ENCODE data around the gene MVD. TPM values are rescaled to one million over a fixed set of nuclear protein-coding genes. Genes with fewer than 3 reads are reported as not detected.

Gene MVD
- total RNA-seq, 1 donor from 2014 or later = 102 TPM

DNA sequence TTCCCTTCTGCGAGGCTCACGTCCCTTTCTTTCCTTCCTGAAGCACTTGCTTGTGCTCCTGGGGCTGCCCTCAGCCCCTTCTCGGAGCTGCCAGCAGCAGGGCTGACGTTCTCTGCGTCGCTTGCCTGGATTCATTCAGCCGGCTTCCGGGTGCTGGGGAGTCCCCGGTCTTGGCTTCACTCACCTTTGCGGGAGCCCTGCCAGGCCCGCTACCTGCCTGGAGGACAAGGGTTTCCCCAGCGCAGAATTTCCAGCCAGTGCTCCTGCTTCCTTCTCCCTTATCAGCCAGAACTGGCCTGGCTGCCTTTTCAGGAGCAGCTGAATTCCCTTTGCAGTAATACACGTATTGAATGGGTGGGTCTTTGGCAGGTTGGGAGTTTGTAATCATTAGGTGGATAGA, 46.6 kb downstream of the MVD start:
- H3K36me3 ChIP-seq (ENCODE audit: control insufficient read depth, insufficient read depth, low read length) = peaks cover 1% of the 10 kb centered on the region
- DNase-seq (ENCODE audit: low read depth) = no peak
- TF ChIP-seq, protein P1, sequence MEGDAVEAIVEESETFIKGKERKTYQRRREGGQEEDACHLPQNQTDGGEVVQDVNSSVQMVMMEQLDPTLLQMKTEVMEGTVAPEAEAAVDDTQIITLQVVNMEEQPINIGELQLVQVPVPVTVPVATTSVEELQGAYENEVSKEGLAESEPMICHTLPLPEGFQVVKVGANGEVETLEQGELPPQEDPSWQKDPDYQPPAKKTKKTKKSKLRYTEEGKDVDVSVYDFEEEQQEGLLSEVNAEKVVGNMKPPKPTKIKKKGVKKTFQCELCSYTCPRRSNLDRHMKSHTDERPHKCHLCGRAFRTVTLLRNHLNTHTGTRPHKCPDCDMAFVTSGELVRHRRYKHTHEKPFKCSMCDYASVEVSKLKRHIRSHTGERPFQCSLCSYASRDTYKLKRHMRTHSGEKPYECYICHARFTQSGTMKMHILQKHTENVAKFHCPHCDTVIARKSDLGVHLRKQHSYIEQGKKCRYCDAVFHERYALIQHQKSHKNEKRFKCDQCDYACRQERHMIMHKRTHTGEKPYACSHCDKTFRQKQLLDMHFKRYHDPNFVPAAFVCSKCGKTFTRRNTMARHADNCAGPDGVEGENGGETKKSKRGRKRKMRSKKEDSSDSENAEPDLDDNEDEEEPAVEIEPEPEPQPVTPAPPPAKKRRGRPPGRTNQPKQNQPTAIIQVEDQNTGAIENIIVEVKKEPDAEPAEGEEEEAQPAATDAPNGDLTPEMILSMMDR (IDR thresholded peaks at IDR 0.05; ENCODE audit: insufficient read depth, low read length, poor library complexity, severe bottlenecking) = no peak
- H3K27me3 ChIP-seq (ENCODE audit: control insufficient read depth, insufficient read depth, low read length) = no peaks in the 10 kb centered on the region
- H3K4me3 ChIP-seq (ENCODE audit: low read depth, low read length) = no peak overlapping the region

DNA sequence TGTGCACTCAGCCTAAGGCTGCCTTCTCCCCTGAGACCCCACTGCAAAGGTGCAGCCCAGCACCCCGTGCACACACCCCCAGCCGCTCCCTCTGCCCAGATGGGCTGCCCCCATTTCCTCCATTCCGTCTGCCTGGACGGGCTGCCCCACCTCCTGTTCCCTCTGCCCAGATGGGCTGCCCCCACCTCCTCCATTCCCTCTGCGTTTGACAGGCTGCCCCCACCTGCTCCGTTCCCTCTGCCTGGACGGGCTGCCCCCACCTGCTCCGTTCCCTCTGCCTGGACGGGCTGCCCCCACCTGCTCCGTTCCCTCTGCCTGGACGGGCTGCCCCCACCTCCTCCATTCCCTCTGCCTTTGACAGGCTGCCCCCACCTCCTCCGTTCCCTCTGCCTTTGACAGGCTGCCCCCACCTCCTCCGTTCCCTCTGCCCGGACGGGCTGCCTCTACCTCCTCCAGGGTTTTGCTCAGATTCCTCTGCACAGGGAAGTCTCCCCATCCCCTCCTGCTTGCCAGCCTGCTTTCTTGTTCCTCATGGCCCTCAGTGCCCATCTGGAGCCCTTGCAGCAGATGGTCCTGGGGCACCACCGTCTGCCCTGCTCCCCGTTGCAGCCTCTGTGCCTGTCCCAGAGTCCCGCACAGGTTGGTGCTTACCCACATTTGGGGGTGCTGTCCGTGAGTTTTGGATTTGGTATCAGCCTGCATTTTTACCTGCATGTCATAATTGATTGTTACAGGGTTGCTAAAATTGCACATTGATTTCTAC, 47.9 kb downstream of the MVD start:
- TF ChIP-seq, protein P1 (IDR thresholded peaks at IDR 0.05; ENCODE audit: insufficient read depth, low read length, poor library complexity, severe bottlenecking) = no peak
- H3K4me3 ChIP-seq (ENCODE audit: low read depth, low read length) = no peak overlapping the region
- H3K27me3 ChIP-seq (ENCODE audit: control insufficient read depth, insufficient read depth, low read length) = no peaks in the 10 kb centered on the region
- H3K36me3 ChIP-seq (ENCODE audit: control insufficient read depth, insufficient read depth, low read length) = peaks cover 1% of the 10 kb centered on the region
- no peak for DNase-seq (ENCODE audit: low read depth)

DNA sequence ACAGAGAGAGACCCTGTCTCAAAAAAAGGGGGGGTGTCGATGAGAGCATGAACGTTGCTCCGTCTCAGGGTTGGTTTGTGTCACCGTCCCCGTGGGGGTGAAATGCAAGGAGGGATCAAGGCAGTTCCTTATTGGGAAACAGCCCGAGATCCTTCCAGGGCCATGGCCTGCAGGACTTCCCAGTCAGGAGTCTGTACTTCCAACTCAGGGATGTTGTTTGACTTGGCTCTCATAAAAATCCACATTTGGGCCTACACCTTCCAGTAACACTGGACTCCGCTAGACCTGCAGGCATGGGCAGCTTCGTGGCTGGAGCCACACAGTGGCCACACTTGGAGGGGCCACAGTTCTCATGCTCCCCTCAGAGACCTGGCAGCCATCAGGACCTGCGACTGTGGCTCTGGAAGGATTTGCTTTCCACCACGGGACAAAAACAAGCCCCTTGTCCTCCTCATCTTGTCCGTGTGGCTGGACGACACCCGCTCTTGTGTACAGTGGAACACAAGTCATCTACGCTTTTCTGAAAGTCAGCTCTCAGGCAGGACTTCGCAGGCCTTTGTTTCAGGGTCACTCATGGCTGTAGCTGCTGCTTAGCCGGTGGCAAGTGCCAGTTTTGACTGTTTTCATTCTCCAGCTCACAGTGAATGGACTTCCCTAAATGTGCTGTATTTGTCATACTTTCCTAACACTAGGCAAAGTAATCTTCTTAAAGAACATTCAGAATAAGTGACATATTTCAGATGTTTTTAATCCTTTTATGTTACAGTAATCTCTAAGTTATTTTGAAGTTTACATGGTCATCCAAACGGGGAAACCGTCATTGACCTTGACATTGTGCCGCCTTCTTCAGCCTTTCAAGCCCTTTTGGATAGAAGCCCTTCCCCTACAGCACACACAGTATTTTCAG, 48.7 kb downstream of the MVD start:
- TF ChIP-seq, protein P1 (IDR thresholded peaks at IDR 0.05; ENCODE audit: insufficient read depth, low read length, poor library complexity, severe bottlenecking) = no peak
- peaks cover 1% of the 10 kb centered on the region for H3K36me3 ChIP-seq (ENCODE audit: control insufficient read depth, insufficient read depth, low read length)
- H3K27me3 ChIP-seq (ENCODE audit: control insufficient read depth, insufficient read depth, low read length) = no peaks in the 10 kb centered on the region
- no peak for DNase-seq (ENCODE audit: low read depth)
- no peak overlapping the region for H3K4me3 ChIP-seq (ENCODE audit: low read depth, low read length)

DNA sequence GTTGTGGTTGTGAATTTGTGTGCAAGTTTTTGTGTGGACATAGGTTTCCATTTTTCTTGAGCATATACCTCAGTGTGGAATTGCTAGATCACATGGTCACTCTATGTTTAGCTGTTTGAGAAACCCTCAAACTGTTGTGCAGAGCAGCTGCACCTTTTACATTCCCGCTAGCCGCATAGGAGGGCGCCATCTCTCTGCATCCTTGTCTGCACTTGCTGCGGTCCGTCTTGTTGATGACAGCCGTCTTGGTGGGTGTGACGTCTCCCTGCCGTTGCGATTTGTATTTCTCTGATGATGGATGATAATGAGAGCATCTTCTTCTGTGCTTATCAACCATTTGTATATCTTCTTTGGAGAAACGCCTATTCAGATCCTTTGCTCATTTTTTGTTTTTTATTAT, 49.6 kb downstream of the MVD start:
- H3K36me3 ChIP-seq (ENCODE audit: control insufficient read depth, insufficient read depth, low read length) = peaks cover 1% of the 10 kb centered on the region
- no peak for DNase-seq (ENCODE audit: low read depth)
- H3K27me3 ChIP-seq (ENCODE audit: control insufficient read depth, insufficient read depth, low read length) = no peaks in the 10 kb centered on the region
- TF ChIP-seq, protein P1 (IDR thresholded peaks at IDR 0.05; ENCODE audit: insufficient read depth, low read length, poor library complexity, severe bottlenecking) = no peak
- no peak overlapping the region for H3K4me3 ChIP-seq (ENCODE audit: low read depth, low read length)

DNA sequence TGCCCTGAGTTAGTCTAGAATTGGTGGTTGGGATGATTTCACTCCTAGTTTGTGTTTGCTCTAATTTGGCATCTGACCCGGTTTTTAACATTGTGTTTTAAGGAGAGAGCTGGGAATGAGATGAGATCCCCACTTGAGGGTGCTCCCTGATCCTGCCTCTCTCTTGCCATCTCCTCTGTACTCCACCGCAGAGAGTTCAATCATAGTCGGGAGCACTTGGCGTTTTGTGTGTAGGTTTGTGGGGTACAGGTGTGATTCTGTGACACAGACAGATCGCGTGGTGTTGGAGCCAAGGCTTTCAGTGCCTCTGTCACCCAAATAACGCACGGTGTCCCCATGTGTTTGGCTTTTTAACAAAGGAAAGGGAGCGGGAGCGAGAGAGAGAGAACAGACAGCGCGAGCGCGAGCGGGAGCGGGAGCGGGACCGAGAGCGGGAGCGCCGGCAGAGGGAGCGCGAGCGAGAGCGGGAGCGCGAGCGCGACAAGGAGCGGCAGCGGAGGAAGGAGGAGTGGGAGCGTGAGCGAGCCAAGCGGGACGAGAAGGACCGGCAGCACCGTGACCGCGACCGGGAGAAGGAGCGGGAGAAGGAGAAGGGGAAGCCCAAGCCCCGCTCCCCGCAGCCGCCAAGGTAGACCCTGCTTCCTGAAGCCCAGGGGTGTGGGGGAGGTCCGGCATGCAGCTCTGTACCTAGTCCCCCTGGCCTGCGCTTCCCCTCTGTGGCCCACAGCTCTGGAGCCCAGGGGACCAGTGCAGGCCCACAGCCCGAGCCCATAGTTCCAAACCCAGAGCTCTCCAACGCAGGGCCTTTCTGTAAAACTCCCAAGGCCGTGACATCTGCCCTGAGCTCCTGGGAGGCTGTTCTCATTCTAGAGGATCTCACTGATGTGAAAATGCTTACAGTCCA, 51.7 kb downstream of the MVD start:
- Histone ChIP-seq H3K4me3 (ENCODE audit: low read depth, low read length) (no peak overlapping the region), H3K27me3 (ENCODE audit: control insufficient read depth, insufficient read depth, low read length) (no peaks in the 10 kb centered on the region), H3K36me3 (ENCODE audit: control insufficient read depth, insufficient read depth, low read length) (peaks cover 2% of the 10 kb centered on the region)
- TF ChIP-seq, protein P1 (IDR thresholded peaks at IDR 0.05; ENCODE audit: insufficient read depth, low read length, poor library complexity, severe bottlenecking) = no peak
- no peak for DNase-seq (ENCODE audit: low read depth)
